GM23338 (cell line): ENCODE measurements around the gene KRT74. TPM values are rescaled to one million over a fixed set of nuclear protein-coding genes. Genes with fewer than 3 reads are reported as not detected.

Source experiments
- ATAC-seq: fragments of 200-7000 bp; cut with Tn5 transposase; 3 replicates; pipeline ENCODE4 v1.9.1; 2020
- DNase-seq: peaks from one replicate; pipeline ENCODE4 v3.0.0-alpha.2; 2015; ENCODE audit warnings: low spot score
- H2AFZ ChIP-seq: fragments of 200-600 bp; sonication (generic); 2 replicates; pipeline ENCODE4 v1.8.0; 2016; ENCODE audit warnings: antibody characterized with exemption, mild to moderate bottlenecking, moderate library complexity
- H3F3A ChIP-seq: fragments of 200-600 bp; sonication (generic); replicated peaks from 2 replicates; pipeline ENCODE4 v1.8.0; 2017; ENCODE audit warnings: antibody characterized with exemption, mixed run types, low read depth
- H3K27ac ChIP-seq: fragments of 200-600 bp; sonication (generic); 2 replicates; pipeline ENCODE4 v1.6.1; 2016; ENCODE audit warnings: low read depth
- H3K27me3 ChIP-seq: fragments of 200-600 bp; sonication (generic); 2 replicates; pipeline ENCODE4 v1.8.0; 2016; ENCODE audit warnings: mild to moderate bottlenecking, mixed run types, moderate library complexity; ENCODE audit not compliant: insufficient read depth
- H3K36me3 ChIP-seq: fragments of 200-600 bp; sonication (generic); 2 replicates; pipeline ENCODE4 v1.8.0; 2016; ENCODE audit warnings: mild to moderate bottlenecking; ENCODE audit not compliant: insufficient read depth
- H3K4me1 ChIP-seq: fragments of 200-600 bp; sonication (generic); 2 replicates; pipeline ENCODE4 v1.8.0; 2016; ENCODE audit warnings: mild to moderate bottlenecking, moderate library complexity; ENCODE audit not compliant: insufficient read depth
- H3K4me2 ChIP-seq: fragments of 200-600 bp; sonication (generic); 2 replicates; pipeline ENCODE4 v1.7.1; 2017; ENCODE audit warnings: mixed run types
- H3K4me3 ChIP-seq: fragments of 200-600 bp; sonication (generic); 2 replicates; pipeline ENCODE4 v1.6.1; 2016; ENCODE audit warnings: mixed run types
- H3K79me2 ChIP-seq: fragments of 200-600 bp; sonication (generic); replicated peaks from 2 replicates; pipeline ENCODE4 v1.8.0; 2017; ENCODE audit warnings: mild to moderate bottlenecking; ENCODE audit not compliant: insufficient read depth
- H3K9me2 ChIP-seq: fragments of 200-600 bp; sonication (generic); 2 replicates; pipeline ENCODE4 v1.8.0; 2017; ENCODE audit not compliant: insufficient read depth
- H4K20me1 ChIP-seq: fragments of 200-600 bp; sonication (generic); replicated peaks from 2 replicates; pipeline ENCODE4 v1.8.0; 2017; ENCODE audit warnings: mild to moderate bottlenecking; ENCODE audit not compliant: insufficient read depth
- H3K27ac Mint-ChIP-seq: 2 replicates; pipeline ENCODE4 v1.8.0; 2020; ENCODE audit warnings: inconsistent platforms, mild to moderate bottlenecking, moderate library complexity, mixed read lengths
- H3K27me3 Mint-ChIP-seq: 3 replicates; pipeline ENCODE4 v1.8.0; 2022; ENCODE audit warnings: low read depth, mild to moderate bottlenecking, moderate library complexity, mixed read lengths, inconsistent platforms; ENCODE audit not compliant: insufficient read depth, poor library complexity
- H3K36me3 Mint-ChIP-seq: 3 replicates; pipeline ENCODE4 v1.8.0; 2021; ENCODE audit warnings: low read depth, mild to moderate bottlenecking, inconsistent platforms, moderate library complexity, mixed read lengths
- H3K4me1 Mint-ChIP-seq: 3 replicates; pipeline ENCODE4 v1.8.0; 2020; ENCODE audit warnings: mild to moderate bottlenecking, inconsistent platforms, mixed read lengths
- H3K4me3 Mint-ChIP-seq: 3 replicates; pipeline ENCODE4 v1.8.0; 2021; ENCODE audit warnings: moderate library complexity, mild to moderate bottlenecking, inconsistent platforms, mixed read lengths
- H3K9me3 Mint-ChIP-seq: 3 replicates; pipeline ENCODE4 v1.8.0; 2020; ENCODE audit warnings: moderate library complexity, mild to moderate bottlenecking, inconsistent platforms, mixed read lengths
- EZH2 ChIP-seq: fragments of 200-600 bp; sonication (generic); IDR thresholded peaks from one replicate; pipeline ENCODE4 v1.8.0; 2017; ENCODE audit warnings: antibody characterized with exemption, mild to moderate bottlenecking, low read depth; ENCODE audit not compliant: unreplicated experiment
- EZH2phosphoT487 ChIP-seq: fragments of 200-600 bp; sonication (generic); IDR thresholded peaks from one replicate; pipeline ENCODE4 v1.8.1; 2018; ENCODE audit warnings: antibody characterized with exemption; ENCODE audit not compliant: unreplicated experiment
- JUNB ChIP-seq: IDR thresholded peaks from one replicate; pipeline ENCODE4 v1.6.1; 2016; ENCODE audit warnings: antibody characterized with exemption; ENCODE audit not compliant: unreplicated experiment
- NANOG ChIP-seq: IDR thresholded peaks from 2 replicates; pipeline ENCODE4 v1.6.1; 2016; ENCODE audit warnings: antibody characterized with exemption, borderline replicate concordance
- POLR2AphosphoS5 ChIP-seq: IDR thresholded peaks from 2 replicates; pipeline ENCODE4 v1.6.1; 2016; ENCODE audit warnings: antibody characterized with exemption, low read depth
- STAT1 ChIP-seq: IDR thresholded peaks from one replicate; pipeline ENCODE4 v1.6.1; 2016; ENCODE audit warnings: antibody characterized with exemption; ENCODE audit not compliant: unreplicated experiment
- ZNF331 ChIP-seq: fragments of 250-450 bp; sonication (Bioruptor Pico); IDR thresholded peaks from 2 replicates; pipeline ENCODE4 v1.5.0; 2020; ENCODE audit warnings: low read depth, mild to moderate bottlenecking, moderate library complexity
- ZNF462 ChIP-seq: fragments of 250-450 bp; sonication (Bioruptor Pico); IDR thresholded peaks from 2 replicates; pipeline ENCODE4 v1.5.0; 2020; ENCODE audit warnings: mild to moderate bottlenecking, moderate library complexity
- polyA plus RNA-seq: library from polyadenylated mRNA; unstranded; fragments of >200 nt; fragmentation: Nextera tagmentation; extraction: Ambion mirVana; gene quantifications from 2 replicates; pipeline ENCODE4 v1.2.1, GENCODE V29; 2016
- total RNA-seq: library from RNA; depleted of rRNA; stranded (reverse); fragments of >200 nt; shearing (Covaris generic); gene quantifications from 2 replicates; pipeline ENCODE4 v1.2.3, GENCODE V29; 2014
- TF ChIP-seq, protein P1 (sequence below): IDR thresholded peaks from one replicate; pipeline ENCODE4 v1.6.1; 2018; ENCODE audit warnings: antibody characterized with exemption; ENCODE audit not compliant: unreplicated experiment
- TF ChIP-seq, protein P2 (sequence below), 2 experiments: fragments of 200-600 bp in 1 of 2; sonication (generic) in 1 of 2; conservative IDR thresholded peaks; 2 replicates each; pipeline versions ENCODE4 v1.5.1 to v1.6.1; 2016 to 2017; ENCODE audit warnings: antibody characterized with exemption in 2 of 2, low read depth in 2 of 2, mild to moderate bottlenecking in 2 of 2, moderate library complexity in 1 of 2

The KRT74 gene
- total and polyA plus RNA-seq, 2 experiments from 2014 or later, result not detected

DNA sequence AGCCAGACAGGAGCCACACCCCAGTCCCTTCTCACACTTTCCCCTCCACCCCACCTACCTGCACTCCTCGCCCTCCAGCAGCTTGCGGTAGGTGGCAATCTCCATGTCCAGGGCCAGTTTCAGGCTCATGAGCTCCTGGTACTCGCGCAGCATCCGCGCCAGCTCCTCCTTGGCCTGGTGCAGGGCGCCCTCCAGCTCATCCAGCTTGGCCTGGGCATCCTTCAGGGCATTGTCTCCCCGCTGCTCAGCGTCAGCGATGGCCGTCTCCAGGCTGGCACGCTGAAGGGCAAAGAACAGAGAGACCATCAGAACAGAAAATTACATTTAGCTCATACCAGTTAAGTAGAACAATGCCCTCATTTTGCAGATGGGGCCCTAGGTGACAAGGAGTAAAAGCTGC lies 5.5 kb downstream of the KRT74 start (continued):
- TF ChIP-seq, protein P1, sequence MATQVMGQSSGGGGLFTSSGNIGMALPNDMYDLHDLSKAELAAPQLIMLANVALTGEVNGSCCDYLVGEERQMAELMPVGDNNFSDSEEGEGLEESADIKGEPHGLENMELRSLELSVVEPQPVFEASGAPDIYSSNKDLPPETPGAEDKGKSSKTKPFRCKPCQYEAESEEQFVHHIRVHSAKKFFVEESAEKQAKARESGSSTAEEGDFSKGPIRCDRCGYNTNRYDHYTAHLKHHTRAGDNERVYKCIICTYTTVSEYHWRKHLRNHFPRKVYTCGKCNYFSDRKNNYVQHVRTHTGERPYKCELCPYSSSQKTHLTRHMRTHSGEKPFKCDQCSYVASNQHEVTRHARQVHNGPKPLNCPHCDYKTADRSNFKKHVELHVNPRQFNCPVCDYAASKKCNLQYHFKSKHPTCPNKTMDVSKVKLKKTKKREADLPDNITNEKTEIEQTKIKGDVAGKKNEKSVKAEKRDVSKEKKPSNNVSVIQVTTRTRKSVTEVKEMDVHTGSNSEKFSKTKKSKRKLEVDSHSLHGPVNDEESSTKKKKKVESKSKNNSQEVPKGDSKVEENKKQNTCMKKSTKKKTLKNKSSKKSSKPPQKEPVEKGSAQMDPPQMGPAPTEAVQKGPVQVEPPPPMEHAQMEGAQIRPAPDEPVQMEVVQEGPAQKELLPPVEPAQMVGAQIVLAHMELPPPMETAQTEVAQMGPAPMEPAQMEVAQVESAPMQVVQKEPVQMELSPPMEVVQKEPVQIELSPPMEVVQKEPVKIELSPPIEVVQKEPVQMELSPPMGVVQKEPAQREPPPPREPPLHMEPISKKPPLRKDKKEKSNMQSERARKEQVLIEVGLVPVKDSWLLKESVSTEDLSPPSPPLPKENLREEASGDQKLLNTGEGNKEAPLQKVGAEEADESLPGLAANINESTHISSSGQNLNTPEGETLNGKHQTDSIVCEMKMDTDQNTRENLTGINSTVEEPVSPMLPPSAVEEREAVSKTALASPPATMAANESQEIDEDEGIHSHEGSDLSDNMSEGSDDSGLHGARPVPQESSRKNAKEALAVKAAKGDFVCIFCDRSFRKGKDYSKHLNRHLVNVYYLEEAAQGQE, result no peak
- no peak for TF ChIP-seq EZH2phosphoT487
- no peak for TF ChIP-seq EZH2

GRCh38 chr12:52566847-52567291 lies 6.8 kb downstream of the KRT74 start:
- no peak overlapping the region for H3K4me3 Mint-ChIP-seq
- Histone ChIP-seq H3K36me3 (no peaks in the 10 kb centered on the region), H3K4me2 (no peak overlapping the region), H3K27me3 (no peaks in the 10 kb centered on the region), H3K79me2 (no peaks in the 10 kb centered on the region), H3F3A (no peaks in the 10 kb centered on the region), H4K20me1 (no peaks in the 10 kb centered on the region), H2AFZ (no peak overlapping the region), H3K4me3 (no peak overlapping the region), H3K27ac (no peak overlapping the region), H3K9me2 (no peaks in the 10 kb centered on the region), H3K4me1 (no peaks in the 10 kb centered on the region)
- ATAC-seq, result peak; percentile 48
- DNase-seq, result no peak
- no peaks in the 10 kb centered on the region for H3K36me3 Mint-ChIP-seq
- no peak overlapping the region for H3K27ac Mint-ChIP-seq
- H3K9me3 Mint-ChIP-seq, result no peaks in the 10 kb centered on the region
- H3K4me1 Mint-ChIP-seq, result no peaks in the 10 kb centered on the region
- H3K27me3 Mint-ChIP-seq, result peaks cover 7% of the 10 kb centered on the region
- no peak for TF ChIP-seq ZNF462
- TF ChIP-seq, protein P1, result no peak
- no peak for TF ChIP-seq ZNF331 (CRISPR knock-in tag)
- TF ChIP-seq NANOG, result no peak
- TF ChIP-seq STAT1, result no peak
- TF ChIP-seq EZH2, result no peak
- no peak for TF ChIP-seq EZH2phosphoT487
- TF ChIP-seq, protein P2, sequence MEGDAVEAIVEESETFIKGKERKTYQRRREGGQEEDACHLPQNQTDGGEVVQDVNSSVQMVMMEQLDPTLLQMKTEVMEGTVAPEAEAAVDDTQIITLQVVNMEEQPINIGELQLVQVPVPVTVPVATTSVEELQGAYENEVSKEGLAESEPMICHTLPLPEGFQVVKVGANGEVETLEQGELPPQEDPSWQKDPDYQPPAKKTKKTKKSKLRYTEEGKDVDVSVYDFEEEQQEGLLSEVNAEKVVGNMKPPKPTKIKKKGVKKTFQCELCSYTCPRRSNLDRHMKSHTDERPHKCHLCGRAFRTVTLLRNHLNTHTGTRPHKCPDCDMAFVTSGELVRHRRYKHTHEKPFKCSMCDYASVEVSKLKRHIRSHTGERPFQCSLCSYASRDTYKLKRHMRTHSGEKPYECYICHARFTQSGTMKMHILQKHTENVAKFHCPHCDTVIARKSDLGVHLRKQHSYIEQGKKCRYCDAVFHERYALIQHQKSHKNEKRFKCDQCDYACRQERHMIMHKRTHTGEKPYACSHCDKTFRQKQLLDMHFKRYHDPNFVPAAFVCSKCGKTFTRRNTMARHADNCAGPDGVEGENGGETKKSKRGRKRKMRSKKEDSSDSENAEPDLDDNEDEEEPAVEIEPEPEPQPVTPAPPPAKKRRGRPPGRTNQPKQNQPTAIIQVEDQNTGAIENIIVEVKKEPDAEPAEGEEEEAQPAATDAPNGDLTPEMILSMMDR (conservative IDR thresholded peaks at IDR 0.05; ENCODE audit: low read depth in 2 of 2), result no peak
- TF ChIP-seq POLR2AphosphoS5, result no peak
- no peak for TF ChIP-seq JUNB
